GM12878 (cell line): ENCODE data around the gene DYNC2H1. TPM values are rescaled to one million over a fixed set of nuclear protein-coding genes. Genes with fewer than 3 reads are reported as not detected.

Source experiments
- ATAC-seq: fragments of 200-7000 bp; cut with Tn5 transposase; 3 replicates; pipeline ENCODE4 v1.9.1; 2020; ENCODE audit warnings: mild to moderate bottlenecking, moderate library complexity
- BruUV-seq: library from RNA; stranded (reverse); fragments of 400-500 nt; replicated peaks from 2 replicates; lab custom pipeline; 2021; lab: Mats Ljungman, UMichigan
- CTCF ChIA-PET: fragments of 300-600 bp; sonication (Branson Sonifier 250); formaldehyde crosslinking; extraction: SDS; loops from one replicate; lab custom pipeline; 2021; ENCODE audit warnings: inconsistent platforms; lab: Yijun Ruan, JAX
- POLR2A ChIA-PET: fragments of 350-600 bp; formaldehyde crosslinking; extraction: SDS; loops from one replicate; lab custom pipeline; 2021; ENCODE audit warnings: inconsistent platforms; lab: Charles Lee
- RAD21 ChIA-PET: fragments of 300-600 bp; sonication (Branson Sonifier 250); formaldehyde crosslinking; loops from one replicate; lab custom pipeline; 2023; ENCODE audit warnings: antibody characterized with exemption; ENCODE audit not compliant: unreplicated experiment; lab: Charles Lee
- SMC1A ChIA-PET: fragments of 300-600 bp; sonication (Branson Sonifier 250); formaldehyde crosslinking; loops from one replicate; lab custom pipeline; 2023; ENCODE audit not compliant: unreplicated experiment, uncharacterized antibody; lab: Charles Lee
- DNase-seq: peaks from one replicate; pipeline ENCODE4 v3.0.0-alpha.2; 2011; ENCODE audit warnings: low read depth, low spot score
- FAIRE-seq: peaks from 3 replicates; lab custom pipeline; 2011; peaks lifted over from hg19 to GRCh38; lab: Jason Lieb, UNC
- H2AFZ ChIP-seq: 2 replicates; pipeline ENCODE4 v1.6.0; 2011; ENCODE audit warnings: low read depth, low read length, control low read depth; ENCODE audit not compliant: control insufficient read depth
- H3K27ac ChIP-seq: 2 replicates; pipeline ENCODE4 v1.5.1; 2011; ENCODE audit warnings: control low read depth; ENCODE audit not compliant: control insufficient read depth, insufficient read depth
- H3K27me3 ChIP-seq, 2 experiments: replicated peaks in 1 of 2; 2 replicates each; pipeline versions ENCODE4 v1.6.0 to v1.6.1; 2011; ENCODE audit warnings: low read length in 1 of 2; ENCODE audit not compliant: control insufficient read depth in 2 of 2, insufficient read depth in 2 of 2
- H3K36me3 ChIP-seq, 2 experiments: 2 replicates each; pipeline ENCODE4 v1.5.1; 2011; ENCODE audit warnings: low read length in 1 of 2; ENCODE audit not compliant: control insufficient read depth in 2 of 2, insufficient read depth in 2 of 2
- H3K4me1 ChIP-seq: 2 replicates; pipeline ENCODE4 v1.6.1; 2011; ENCODE audit warnings: mild to moderate bottlenecking, low read length, moderate library complexity, mixed read lengths; ENCODE audit not compliant: control insufficient read depth, insufficient read depth
- H3K4me2 ChIP-seq: 2 replicates; pipeline ENCODE4 v1.6.0; 2011; ENCODE audit warnings: control low read depth; ENCODE audit not compliant: control insufficient read depth, insufficient read depth
- H3K4me3 ChIP-seq: fragments of 200-600 bp; sonication (generic); 2 replicates; pipeline ENCODE4 v1.5.1; 2016
- H3K79me2 ChIP-seq: 2 replicates; pipeline ENCODE4 v1.6.0; 2011; ENCODE audit warnings: low read length; ENCODE audit not compliant: control insufficient read depth, insufficient read depth
- H3K9ac ChIP-seq: 2 replicates; pipeline ENCODE4 v1.8.0; 2011; ENCODE audit warnings: low read length, control low read depth, mixed read lengths; ENCODE audit not compliant: control insufficient read depth, insufficient read depth
- H3K9me3 ChIP-seq: replicated peaks from 3 replicates; pipeline ENCODE4 v1.5.1; 2011; ENCODE audit warnings: mild to moderate bottlenecking, low read length; ENCODE audit not compliant: control insufficient read depth, insufficient read depth
- H4K20me1 ChIP-seq: 2 replicates; pipeline ENCODE4 v1.6.0; 2011; ENCODE audit not compliant: control insufficient read depth, insufficient read depth
- ATF3 ChIP-seq: IDR thresholded peaks from 2 replicates; pipeline ENCODE4 v1.6.1; 2011; ENCODE audit warnings: low read depth, mild to moderate bottlenecking, low read length, moderate library complexity, borderline replicate concordance; ENCODE audit errors: extremely low read depth
- BACH1 ChIP-seq: fragments of 450-650 bp; IDR thresholded peaks from 2 replicates; pipeline ENCODE4 v1.6.1; 2017; ENCODE audit warnings: mild to moderate bottlenecking, borderline replicate concordance
- BCL3 ChIP-seq: IDR thresholded peaks from 2 replicates; pipeline ENCODE4 v1.6.1; 2011; ENCODE audit warnings: borderline replicate concordance, low read depth, mild to moderate bottlenecking, moderate library complexity, low read length; ENCODE audit not compliant: insufficient read depth, poor library complexity, severe bottlenecking
- E4F1 ChIP-seq: fragments of 450-650 bp; IDR thresholded peaks from 2 replicates; pipeline ENCODE4 v1.6.1; 2018; ENCODE audit warnings: borderline replicate concordance, mild to moderate bottlenecking; ENCODE audit not compliant: partially characterized antibody
- EZH2 ChIP-seq: IDR thresholded peaks from 2 replicates; pipeline ENCODE4 v1.6.1; 2012; ENCODE audit warnings: low read depth, mild to moderate bottlenecking, control low read depth, inconsistent platforms, low read length, borderline replicate concordance; ENCODE audit not compliant: control insufficient read depth
- NFXL1 ChIP-seq: fragments of 450-650 bp; IDR thresholded peaks from 2 replicates; pipeline ENCODE4 v1.6.1; 2017; ENCODE audit warnings: antibody characterized with exemption, mild to moderate bottlenecking, borderline replicate concordance
- NR2C1 ChIP-seq: fragments of 450-650 bp; IDR thresholded peaks from 2 replicates; pipeline ENCODE4 v1.6.1; 2017; ENCODE audit warnings: antibody characterized with exemption, mild to moderate bottlenecking, moderate library complexity
- PML ChIP-seq: IDR thresholded peaks from 2 replicates; pipeline ENCODE4 v1.6.1; 2012; ENCODE audit warnings: low read length, inconsistent platforms
- POLR2AphosphoS2 ChIP-seq: IDR thresholded peaks from 2 replicates; pipeline ENCODE4 v1.6.1; 2011; ENCODE audit warnings: low read depth, mild to moderate bottlenecking, low read length, improper control_type of control experiment, moderate library complexity
- RUNX3 ChIP-seq: IDR thresholded peaks from 2 replicates; pipeline ENCODE4 v1.6.1; 2012; ENCODE audit warnings: low read length, inconsistent platforms
- TAF1 ChIP-seq: IDR thresholded peaks from 2 replicates; pipeline ENCODE4 v1.6.1; 2011; ENCODE audit warnings: mild to moderate bottlenecking, low read depth, low read length, borderline replicate concordance
- TCF12 ChIP-seq: IDR thresholded peaks from 2 replicates; pipeline ENCODE4 v1.6.1; 2011; ENCODE audit warnings: low read depth, mild to moderate bottlenecking, low read length
- TCF3 ChIP-seq: IDR thresholded peaks from 2 replicates; pipeline ENCODE4 v1.6.1; 2012; ENCODE audit warnings: low read depth, mild to moderate bottlenecking, low read length, borderline replicate concordance; ENCODE audit not compliant: insufficient read depth
- ZNF274 ChIP-seq: IDR thresholded peaks from one replicate; pipeline ENCODE4 v1.8.0; 2011; ENCODE audit not compliant: insufficient read length, insufficient read depth
- WGBS: methylation state at CpG from one replicate; pipeline ENCODE4 v1.1.6; 2016; ENCODE audit warnings: low lambda C conversion rate; ENCODE audit not compliant: insufficient replicate concordance, insufficient coverage; ENCODE audit errors: missing lambda C conversion rate; 5-methylcytosine and 5-hydroxymethylcytosine counted together
- in situ Hi-C: fragments of 300-500 bp; cut with MboI; formaldehyde crosslinking; loops from 9 replicates; pipeline ENCODE4 v1.14.3; 2018; ENCODE audit warnings: mixed read lengths
- intact Hi-C: fragments of 100-400 bp; cut with micrococcal nuclease; formaldehyde crosslinking; loops from one replicate; pipeline ENCODE4 v1.14.2; 2022; ENCODE audit not compliant: unreplicated experiment
- polyA plus RNA-seq, 11 experiments: library from polyadenylated mRNA; depleted of rRNA in 4 of 11; unstranded in 6 of 11; stranded (reverse) in 5 of 11; fragments of >200 nt; fragmentation: Nextera tagmentation in 4 of 11; fragmentation: Illumina TruSeq in 1 of 11; extraction: Ambion mirVana in 4 of 11; extraction: Trizol in 1 of 11; gene quantifications; 1 replicate in 1 of 11; 2 replicates in 10 of 11; pipeline versions ENCODE4 v1.2.1 to v1.2.3, GENCODE V29; 2011 to 2016; ENCODE audit warnings: inconsistent platforms in 2 of 11, missing spikeins in 2 of 11, low read depth in 1 of 11
- total RNA-seq, 4 experiments: library from RNA; depleted of rRNA in 3 of 4; stranded (reverse); fragments of >200 nt in 3 of 4; fragmentation: Illumina TruSeq in 1 of 4; extraction: Trizol in 1 of 4; gene quantifications; 2 replicates each; pipeline versions ENCODE4 v1.2.1 to v1.2.3, GENCODE V29; 2013 to 2021

Gene DYNC2H1
- total and polyA plus RNA-seq, 10 of the 15 experiments (the other 5 are each of a cell fraction or from before 2014, with no cell fraction given) = 0.12 to 3.9 (median 0.23) TPM; not detected in 2

GRCh38 chr11:103147627-103148026 is 38.4 kb downstream of the DYNC2H1 start:
- ATAC-seq = no peak
- ChIA-PET CTCF (no interaction called here), SMC1A (no interaction called here), POLR2A (no interaction called here), RAD21 (no interaction called here)
- intact Hi-C loops (no loop called here), in situ Hi-C loops (no loop called here)
- FAIRE-seq = no peak
- no peak overlapping the region for H2AFZ ChIP-seq
- H3K36me3 ChIP-seq = no peaks in the 10 kb centered on the region
- H3K27ac ChIP-seq = no peak overlapping the region
- no peaks in the 10 kb centered on the region for H3K79me2 ChIP-seq
- TF ChIP-seq TCF12 = no peak
- H3K4me3 ChIP-seq = no peak overlapping the region
- no peak for DNase-seq
- no peak overlapping the region for H3K4me2 ChIP-seq
- H4K20me1 ChIP-seq = no peaks in the 10 kb centered on the region
- no TSS peak for BruUV-seq
- H3K27me3 ChIP-seq = no peaks in the 10 kb centered on the region
- H3K9me3 ChIP-seq = no peaks in the 10 kb centered on the region
- no peaks in the 10 kb centered on the region for H3K4me1 ChIP-seq
- H3K9ac ChIP-seq = no peak overlapping the region

GRCh38 chr11:103157542-103157941 is 48.3 kb downstream of the DYNC2H1 start:
- no peaks in the 10 kb centered on the region for H3K79me2 ChIP-seq
- no peak overlapping the region for H3K4me2 ChIP-seq
- ChIA-PET CTCF (interaction anchor here (0.7 kb wide), 1 partner anchor 417 kb away, joined by 3 read pairs; no protein-coding TSS in a partner anchor), POLR2A (no interaction called here), SMC1A (no interaction called here), RAD21 (interaction anchor here (0.5 kb wide), 1 partner anchor 372 kb away, joined by 6 read pairs; no protein-coding TSS in a partner anchor)
- no TSS peak for BruUV-seq
- no peak overlapping the region for H3K27ac ChIP-seq
- no peak overlapping the region for H3K4me3 ChIP-seq
- H3K36me3 ChIP-seq = no peaks in the 10 kb centered on the region
- WGBS = 56% methylated on average over 3 of the region's 3 CpGs
- no peaks in the 10 kb centered on the region for H4K20me1 ChIP-seq
- H2AFZ ChIP-seq = no peak overlapping the region
- intact Hi-C loops = no loop called here
- no peak overlapping the region for H3K9ac ChIP-seq
- in situ Hi-C loops = no loop called here
- FAIRE-seq (no peak), DNase-seq (no peak), ATAC-seq (no peak)
- H3K9me3 ChIP-seq = no peaks in the 10 kb centered on the region
- no peaks in the 10 kb centered on the region for H3K4me1 ChIP-seq
- no peaks in the 10 kb centered on the region for H3K27me3 ChIP-seq
- TF ChIP-seq RUNX3 (no peak), TAF1 (no peak), EZH2 (no peak), NFXL1 (no peak), BCL3 (no peak), TCF12 (no peak), POLR2AphosphoS2 (no peak), ZNF274 (no peak), ATF3 (no peak), PML (no peak), TCF3 (no peak), BACH1 (no peak), NR2C1 (no peak), E4F1 (no peak)
